Tibial artery (tissue), 4 donors: ENCODE data around the gene ZIC5.

Source experiments
- DNase-seq, 2 donors: peaks; one replicate each; pipeline ENCODE4 v3.0.0-alpha.2; 2019
- H3K27ac ChIP-seq, 2 donors: fragments of 200-600 bp; sonication (generic) in 1 of 2; 1 replicate in 1 of 2; 2 replicates in 1 of 2; pipeline ENCODE4 v1.5.1; 2018 to 2019; ENCODE audit warnings: mild to moderate bottlenecking in 1 of 2
- H3K27me3 ChIP-seq, 2 donors: fragments of 200-600 bp; sonication (generic) in 1 of 2; one replicate each; pipeline versions ENCODE4 v1.5.1 to v1.6.0; 2016 to 2019
- H3K36me3 ChIP-seq, 3 donors: fragments of 200-600 bp; sonication (generic) in 2 of 3; one replicate each; pipeline ENCODE4 v1.5.1; 2016 to 2019; ENCODE audit warnings: mild to moderate bottlenecking in 2 of 3
- H3K4me1 ChIP-seq, 4 donors: fragments of 200-600 bp; sonication (generic) in 2 of 4; 1 replicate in 3 of 4; 2 replicates in 1 of 4; pipeline ENCODE4 v1.5.1; 2016 to 2019
- H3K4me3 ChIP-seq, 2 donors: fragments of 200-600 bp; sonication (generic) in 1 of 2; 1 replicate in 1 of 2; 2 replicates in 1 of 2; pipeline ENCODE4 v1.5.1; 2018 to 2019; ENCODE audit warnings: mild to moderate bottlenecking in 2 of 2
- H3K9me3 ChIP-seq, 3 donors: fragments of 200-600 bp; sonication (generic) in 1 of 3; one replicate each; pipeline ENCODE4 v1.5.1; 2016 to 2019
- CTCF ChIP-seq, 2 experiments: fragments of 200-600 bp in 1 of 2; fragments of 450-650 bp in 1 of 2; IDR thresholded peaks; one replicate each; pipeline ENCODE4 v1.5.1; 2017 to 2019; ENCODE audit warnings: antibody characterized with exemption in 2 of 2, mild to moderate bottlenecking in 1 of 2, moderate library complexity in 1 of 2
- intact Hi-C: fragments of 100-400 bp; cut with DNase I; formaldehyde crosslinking; loops from one replicate; pipeline ENCODE4 v1.15.0; 2023; ENCODE audit warnings: low total_unique reads

ZIC5 gene

GRCh38 chr13:99971576-99972189 lies at the start of gene ZIC5:
Gene ZIC5, minus strand, starts transcription at chr13:99971767. Its CDS starts 164 bp downstream, at chr13:99971603.
- H3K4me1 ChIP-seq = peaks cover 0 to 44% (median 34%) of the 10 kb centered on the region in 4 donors
- intact Hi-C loops = no loop called here
- peak within 1 kb of the TSS; percentile 26 to 40 for H3K4me3 ChIP-seq
- no peak within 1 kb of the TSS for H3K27ac ChIP-seq
- TF ChIP-seq CTCF (IDR thresholded peaks at IDR 0.05) = no peak
- no peaks in the 10 kb centered on the region for H3K9me3 ChIP-seq
- peaks cover 18 to 98% of the 10 kb centered on the region in 2 donors for H3K27me3 ChIP-seq
- H3K36me3 ChIP-seq = no peaks in the 10 kb centered on the region
- no peak for DNase-seq

GRCh38 chr13:100019780-100020356 lies 48.3 kb upstream of the ZIC5 start:
- intact Hi-C loops = no loop called here

DNA sequence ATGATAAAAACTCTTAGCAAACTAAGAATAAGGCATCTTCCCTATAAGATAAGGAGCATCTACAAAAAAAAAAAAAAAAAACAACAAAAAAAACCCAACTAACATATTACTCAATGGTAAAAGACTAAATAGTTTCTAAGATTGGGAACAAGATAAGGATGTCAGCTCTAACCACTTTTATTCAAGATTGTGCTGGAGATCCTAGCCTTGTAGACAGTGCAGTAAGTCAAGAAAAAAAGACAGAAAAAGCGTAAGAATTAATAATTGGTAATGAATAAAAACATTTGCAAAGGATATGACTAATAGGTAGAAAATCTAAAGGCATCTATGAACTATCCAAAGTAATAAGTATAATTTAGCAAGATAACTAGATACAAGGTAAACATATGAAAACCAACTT lies 43.1 kb upstream of the ZIC5 start:
- peaks cover 0 to 8% of the 10 kb centered on the region in 2 donors for H3K27me3 ChIP-seq

More at GRCh38 chr13:100019780-100020356, 48.3 kb upstream of the ZIC5 start:
- H3K36me3 ChIP-seq = no peaks in the 10 kb centered on the region
- H3K9me3 ChIP-seq = no peaks in the 10 kb centered on the region
- H3K27me3 ChIP-seq = no peaks in the 10 kb centered on the region
- H3K4me1 ChIP-seq = no peaks in the 10 kb centered on the region
- H3K4me3 ChIP-seq = no peak overlapping the region
- H3K27ac ChIP-seq = no peak overlapping the region
- DNase-seq = no peak
- no peak for TF ChIP-seq CTCF (IDR thresholded peaks at IDR 0.05)

GRCh38 chr13:99998261-99998660 lies 26.7 kb upstream of the ZIC5 start:
- no peak overlapping the region for H3K27ac ChIP-seq
- no peak overlapping the region for H3K4me3 ChIP-seq
- H3K36me3 ChIP-seq = no peaks in the 10 kb centered on the region
- H3K27me3 ChIP-seq = peaks cover 4 to 72% of the 10 kb centered on the region in 2 donors
- H3K4me1 ChIP-seq = peaks cover 0 to 3% (median 0%) of the 10 kb centered on the region in 4 donors
- no peak for TF ChIP-seq CTCF (IDR thresholded peaks at IDR 0.05)
- DNase-seq = no peak
- peaks cover 0 to under 1% (median 0%) of the 10 kb centered on the region in 3 donors for H3K9me3 ChIP-seq
- intact Hi-C loops = no loop called here

More for the DNA sequence above, 43.1 kb upstream of the ZIC5 start:
- H3K36me3 ChIP-seq = no peaks in the 10 kb centered on the region
- no peak for DNase-seq
- no peak for TF ChIP-seq CTCF (IDR thresholded peaks at IDR 0.05)
- no peak overlapping the region for H3K27ac ChIP-seq
- no peak overlapping the region for H3K4me3 ChIP-seq
- H3K4me1 ChIP-seq = no peaks in the 10 kb centered on the region
- intact Hi-C loops = no loop called here
- no peaks in the 10 kb centered on the region for H3K9me3 ChIP-seq

DNA sequence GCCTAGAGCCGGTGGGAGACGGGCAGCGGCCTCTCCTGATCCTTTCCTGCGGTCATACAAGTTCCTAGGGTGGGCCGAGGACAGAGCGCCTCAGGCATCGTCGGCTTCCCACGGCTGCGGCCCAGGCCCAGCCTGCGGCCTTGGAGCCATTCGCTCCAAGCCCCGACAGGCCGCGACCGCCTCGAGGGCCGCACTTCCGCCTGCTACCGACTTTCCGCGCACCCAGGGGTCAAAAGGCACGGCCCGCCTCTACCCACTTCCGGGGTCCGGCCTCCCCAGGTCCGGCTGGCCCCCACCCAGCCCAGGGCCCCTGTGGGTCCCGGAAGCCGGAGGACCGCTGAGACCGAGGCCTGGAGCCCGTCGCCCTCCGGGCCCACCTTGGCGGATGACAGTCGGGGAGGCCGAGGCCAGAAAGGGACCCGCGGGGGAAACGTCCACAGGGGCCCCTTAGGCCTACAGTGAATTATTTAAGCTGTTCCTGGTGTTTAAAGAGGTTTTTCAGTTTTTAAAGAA lies 26.2 kb upstream of the ZIC5 start:
- no peak for TF ChIP-seq CTCF (IDR thresholded peaks at IDR 0.05)
- Histone ChIP-seq H3K27ac (no peak overlapping the region), H3K4me1 (peaks cover 0 to 3% (median 0%) of the 10 kb centered on the region in 4 donors), H3K9me3 (no peaks in the 10 kb centered on the region), H3K36me3 (no peaks in the 10 kb centered on the region), H3K27me3 (peaks cover 4 to 74% of the 10 kb centered on the region in 2 donors), H3K4me3 (no peak overlapping the region)
- intact Hi-C loops = no loop called here
- no peak for DNase-seq
